ENCODE measurements around the gene RPL7L1. TPM values are rescaled to one million over a fixed set of nuclear protein-coding genes. Genes with fewer than 3 reads are reported as not detected.
A peak's percentile ranks its signal among the peaks of the same experiment; 100 is the strongest.
"Not testable (repeated sequence)": the region's sequence is repeated elsewhere in the genome, so short reads cannot be mapped to it uniquely, and the experiment has no call there.

Gene RPL7L1
- total RNA-seq, 1 experiment from 2014 or later = 67.1 TPM

GRCh38 chr6:42891199-42891722, 11.8 kb downstream of the RPL7L1 start:
- DNase-seq (ENCODE audit: low spot score) = no peak

GRCh38 chr6:42894041-42894828, 14.8 kb downstream of the RPL7L1 start:
- DNase-seq (ENCODE audit: low spot score) = not testable (repeated sequence)

GRCh38 chr6:42896178-42896719, 16.8 kb downstream of the RPL7L1 start:
- no peak for DNase-seq (ENCODE audit: low spot score)

DNA sequence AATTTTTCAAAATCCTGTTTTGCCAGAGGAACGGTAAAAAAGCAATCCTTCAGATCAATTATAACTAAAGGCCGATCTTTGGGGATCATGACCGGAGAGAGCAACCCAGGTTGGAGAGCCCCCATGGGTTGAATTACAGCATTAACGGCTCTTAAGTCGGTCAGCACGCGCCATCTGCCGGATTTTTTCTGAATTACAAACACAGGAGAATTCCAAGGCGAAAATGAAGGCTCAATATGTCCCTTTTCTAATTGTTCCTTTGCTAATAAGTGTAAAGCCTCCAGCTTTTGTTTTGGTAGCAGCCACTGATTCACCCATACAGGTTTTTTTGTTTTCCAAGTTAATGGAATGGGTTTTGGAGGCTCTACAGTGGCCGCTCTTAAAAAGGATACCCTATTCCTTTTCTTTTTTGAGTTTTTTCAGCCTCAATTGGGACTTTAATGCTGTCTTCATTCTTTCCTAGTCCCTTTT, 19.5 kb downstream of the RPL7L1 start:
- DNase-seq (ENCODE audit: low spot score) = peak; percentile 88

DNA sequence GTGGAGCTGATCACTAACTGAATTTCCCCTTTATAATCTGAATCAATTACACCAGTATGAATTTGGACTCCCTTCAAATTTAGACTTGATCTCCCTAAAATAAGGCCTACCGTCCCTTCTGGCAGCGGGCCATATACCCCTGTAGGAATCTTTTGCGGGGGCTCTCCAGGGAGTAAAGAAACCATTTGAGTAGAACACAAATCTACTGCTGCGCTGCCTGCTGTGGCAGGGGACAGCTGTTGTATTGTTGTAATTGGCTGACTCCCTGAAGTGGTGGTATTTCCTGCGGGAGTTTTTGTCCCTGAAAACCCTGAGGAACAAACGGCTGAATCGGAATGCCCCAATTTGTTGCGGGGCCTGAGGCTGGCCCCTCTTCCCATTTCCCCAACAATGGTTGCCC, 20.5 kb downstream of the RPL7L1 start:
- DNase-seq (ENCODE audit: low spot score) = no peak

GRCh38 chr6:42901538-42901957, 22.1 kb downstream of the RPL7L1 start:
- peak; percentile 94 for DNase-seq (ENCODE audit: low spot score)

GRCh38 chr6:42902429-42903263, 23.2 kb downstream of the RPL7L1 start:
- DNase-seq (ENCODE audit: low spot score) = not testable (repeated sequence)

GRCh38 chr6:42904467-42904866, 25.1 kb downstream of the RPL7L1 start:
- DNase-seq (ENCODE audit: low spot score) = no peak

GRCh38 chr6:42907336-42907735, 27.9 kb downstream of the RPL7L1 start:
- no peak for DNase-seq (ENCODE audit: low spot score)

DNA sequence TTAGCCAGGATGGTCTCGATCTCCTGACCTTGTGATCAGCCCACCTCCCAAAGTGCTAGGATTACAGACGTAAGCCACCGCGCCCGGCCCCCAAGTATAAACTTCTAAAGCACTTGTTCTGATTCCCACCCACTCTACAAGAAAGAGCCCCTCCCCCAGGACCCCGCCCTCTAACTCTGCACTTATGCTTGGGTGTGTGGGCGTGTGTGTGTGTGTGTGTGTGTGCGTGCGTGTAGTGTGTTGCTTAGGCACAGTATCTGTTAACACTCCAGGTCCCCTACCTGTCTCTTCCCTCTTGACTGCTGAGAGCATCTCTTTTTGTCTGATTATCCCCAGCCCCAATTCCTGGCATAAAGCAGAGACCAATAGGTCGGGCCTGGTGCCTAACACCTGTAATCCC, 30.4 kb downstream of the RPL7L1 start:
- DNase-seq (ENCODE audit: low spot score) = no peak

- no peak for DNase-seq (ENCODE audit: low spot score)
These were observed 32.0 kb downstream of the RPL7L1 start for GRCh38 chr6:42911171-42912021.

DNA sequence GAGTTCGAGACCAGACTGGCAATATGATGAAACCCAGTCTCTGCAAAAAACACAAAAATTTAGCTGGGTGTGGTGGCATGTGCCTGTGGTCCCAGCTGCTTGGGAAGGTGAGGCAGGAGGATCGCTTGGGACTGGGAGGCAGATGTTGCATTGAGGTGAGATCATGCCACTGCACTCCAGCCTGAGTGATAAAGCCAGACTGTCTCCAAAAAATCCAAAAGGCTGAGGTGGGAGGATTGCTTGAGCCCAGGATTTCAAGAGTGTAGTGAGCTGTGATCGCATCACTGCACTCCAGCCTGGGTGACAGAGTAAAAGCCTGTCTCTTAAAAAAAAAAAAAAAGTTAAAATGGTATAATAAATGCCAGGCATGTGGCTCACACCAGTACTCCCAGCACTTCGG, 35.1 kb downstream of the RPL7L1 start:
- no peak for DNase-seq (ENCODE audit: low spot score)

DNA sequence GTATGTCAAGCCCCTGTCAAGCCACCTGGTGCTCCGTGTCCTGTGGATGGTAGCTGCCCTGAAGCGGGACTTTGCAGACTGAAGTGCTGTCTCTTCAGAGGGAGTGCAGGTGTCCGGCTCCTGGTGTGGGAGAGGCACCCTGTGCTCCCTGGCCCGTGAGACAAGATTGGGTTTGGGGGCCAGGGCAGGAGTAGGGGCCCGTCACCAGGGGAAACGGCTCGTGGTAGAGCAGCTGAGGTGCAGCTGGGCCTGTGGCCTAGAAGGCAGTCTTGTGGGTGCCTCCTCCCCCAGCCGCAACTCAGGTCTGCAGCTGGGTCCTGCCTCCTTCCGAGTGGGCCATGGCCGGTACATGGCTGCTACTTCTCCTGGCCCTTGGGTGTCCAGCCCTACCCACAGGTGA, 36.3 kb downstream of the RPL7L1 start, which contains the start of gene PTCRA:
Gene PTCRA, plus strand, starts transcription at position 322 of the 400 bp plus-strand sequence. Its CDS starts 17 bp downstream, at position 339.
- no peak for DNase-seq (ENCODE audit: low spot score)

DNA sequence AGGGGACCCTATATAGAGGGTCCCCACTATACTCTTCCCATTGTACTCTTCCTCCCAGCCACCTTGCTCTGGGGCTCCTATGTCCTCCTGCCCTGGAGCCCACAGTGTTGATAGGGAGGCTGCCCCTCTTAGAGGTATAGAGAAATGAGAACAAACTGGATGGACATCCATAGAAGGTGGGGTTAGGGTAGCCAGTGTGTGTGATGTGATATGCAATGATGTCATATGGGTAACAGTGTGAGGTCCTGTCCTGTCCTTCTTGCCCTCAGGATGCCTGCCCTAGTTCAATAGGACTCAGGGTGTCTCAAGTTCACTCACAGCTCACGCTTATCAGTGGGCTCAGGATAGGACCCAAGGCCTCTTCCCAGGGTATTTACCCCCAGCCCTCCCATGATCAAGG, 36.9 kb downstream of the RPL7L1 start:
- no peak for DNase-seq (ENCODE audit: low spot score)

DNA sequence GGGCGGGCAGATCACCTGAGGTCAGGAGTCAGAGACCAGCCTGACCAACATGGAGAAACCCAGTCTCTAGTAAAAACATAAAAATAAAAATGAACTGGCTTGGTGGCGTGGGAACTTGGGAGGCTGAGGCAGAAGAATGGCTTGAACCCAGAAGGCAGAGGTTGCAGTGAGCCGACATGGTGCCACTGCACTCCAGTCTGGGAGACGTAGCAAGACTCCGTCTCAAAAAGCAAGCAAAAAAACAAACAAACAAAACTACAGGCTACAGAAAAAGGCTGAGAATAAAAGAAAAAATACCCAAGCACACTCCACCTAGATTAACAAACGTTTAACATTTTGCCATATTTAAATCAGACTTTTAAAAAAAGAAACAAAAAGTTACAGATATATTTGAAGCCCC, 42.4 kb downstream of the RPL7L1 start:
- DNase-seq (ENCODE audit: low spot score) = no peak

- no peak for DNase-seq (ENCODE audit: low spot score)
These were observed 44.2 kb downstream of the RPL7L1 start for GRCh38 chr6:42923666-42924065.

GRCh38 chr6:42925248-42925857, 45.9 kb downstream of the RPL7L1 start:
- DNase-seq (ENCODE audit: low spot score) = no peak

DNA sequence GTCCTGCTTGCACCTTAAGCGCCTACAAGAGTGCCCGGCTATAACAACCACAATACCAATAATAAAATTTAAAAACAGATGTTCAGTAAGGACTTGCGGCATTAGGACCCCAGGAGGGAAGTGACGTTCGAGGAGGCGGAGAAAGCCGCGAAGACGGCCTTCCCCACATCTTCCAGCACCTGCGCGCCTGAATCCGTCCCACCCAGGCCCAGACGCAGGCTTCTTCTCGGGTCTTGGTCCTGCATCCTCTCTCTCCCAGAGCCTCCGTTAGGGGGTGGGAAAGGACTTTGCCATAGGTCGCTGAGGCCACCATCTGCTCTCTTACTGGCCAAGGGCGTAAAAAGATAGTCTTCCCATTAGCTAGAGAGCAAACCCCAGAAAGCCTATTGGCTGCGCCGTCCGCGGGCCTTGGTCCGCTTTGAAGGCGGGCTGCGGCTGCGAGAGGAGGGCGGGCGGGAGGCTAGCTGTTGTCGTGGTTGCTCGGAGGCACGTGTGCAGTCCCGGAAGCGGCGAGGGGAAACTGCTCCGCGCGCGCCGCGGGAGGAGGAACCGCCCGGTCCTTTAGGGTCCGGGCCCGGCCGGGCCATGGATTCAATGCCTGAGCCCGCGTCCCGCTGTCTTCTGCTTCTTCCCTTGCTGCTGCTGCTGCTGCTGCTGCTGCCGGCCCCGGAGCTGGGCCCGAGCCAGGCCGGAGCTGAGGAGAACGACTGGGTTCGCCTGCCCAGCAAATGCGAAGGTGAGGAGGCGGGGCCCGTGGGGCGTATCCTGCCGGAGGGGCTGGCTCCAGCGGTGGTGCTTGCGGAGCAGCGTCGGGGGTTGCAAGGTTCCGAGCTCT, 49.8 kb downstream of the RPL7L1 start, which contains the start of gene CNPY3:
Gene CNPY3, plus strand, starts transcription at position 495 of the 835 bp plus-strand sequence. Its CDS starts 91 bp downstream, at position 586.
- peak; percentile 95 for DNase-seq (ENCODE audit: low spot score)

- DNase-seq (ENCODE audit: low spot score) = peak; percentile 46
These were observed 50.5 kb downstream of the RPL7L1 start for GRCh38 chr6:42929821-42930360.

Data from HT-29 (cell line).